ENCODE results near the gene GPER1.

Gene GPER1

GRCh38 chr7:1086588-1087464, 1.1 kb upstream of the GPER1 start:
- FAIRE-seq (peak; percentile 70), DNase-seq (ENCODE audit: insufficient read length, low spot score) (peak; percentile 88)

- FAIRE-seq (peak; percentile 38), DNase-seq (ENCODE audit: insufficient read length, low spot score) (no peak)
These were observed 473 bp upstream of the GPER1 start for GRCh38 chr7:1087465-1087814.

GRCh38 chr7:1090236-1090635, 2.3 kb downstream of the GPER1 start:
- no peak for DNase-seq (ENCODE audit: insufficient read length, low spot score)
- FAIRE-seq: no peak

GRCh38 chr7:1090686-1091643, 3.1 kb downstream of the GPER1 start:
- DNase-seq (ENCODE audit: insufficient read length, low spot score): no peak
- no peak for FAIRE-seq

GRCh38 chr7:1091644-1092027, 3.7 kb downstream of the GPER1 start:
- no peak for DNase-seq (ENCODE audit: insufficient read length, low spot score)
- no peak for FAIRE-seq

GRCh38 chr7:1092161-1092632, 4.3 kb downstream of the GPER1 start:
- FAIRE-seq: peak; percentile 85
- DNase-seq (ENCODE audit: insufficient read length, low spot score): no peak

GRCh38 chr7:1092806-1093501, 5.0 kb downstream of the GPER1 start:
- no peak for FAIRE-seq
- DNase-seq (ENCODE audit: insufficient read length, low spot score): no peak

- no peak for FAIRE-seq
- DNase-seq (ENCODE audit: insufficient read length, low spot score): no peak
These were observed 5.6 kb downstream of the GPER1 start for GRCh38 chr7:1093502-1093843.

GRCh38 chr7:1093916-1094508, 6.1 kb downstream of the GPER1 start:
- no peak for DNase-seq (ENCODE audit: insufficient read length, low spot score)
- no peak for FAIRE-seq

GRCh38 chr7:1094870-1095269, 7.0 kb downstream of the GPER1 start:
- FAIRE-seq (no peak), DNase-seq (ENCODE audit: insufficient read length, low spot score) (no peak)

- DNase-seq (ENCODE audit: insufficient read length, low spot score): no peak
- FAIRE-seq: no peak
These were observed 7.8 kb downstream of the GPER1 start for GRCh38 chr7:1095621-1096155.

- no peak for DNase-seq (ENCODE audit: insufficient read length, low spot score)
- no peak for FAIRE-seq
These were observed 8.5 kb downstream of the GPER1 start for GRCh38 chr7:1096156-1097119.

GRCh38 chr7:1097120-1097504, 9.2 kb downstream of the GPER1 start:
- DNase-seq (ENCODE audit: insufficient read length, low spot score) (no peak), FAIRE-seq (no peak)

GRCh38 chr7:1098243-1099153, 10.6 kb downstream of the GPER1 start:
- peak; percentile 92 for FAIRE-seq

GRCh38 chr7:1099154-1099542, 11.2 kb downstream of the GPER1 start:
- FAIRE-seq: no peak
- no peak for DNase-seq (ENCODE audit: insufficient read length, low spot score)

More at GRCh38 chr7:1098243-1099153, 10.6 kb downstream of the GPER1 start:
- no peak for DNase-seq (ENCODE audit: insufficient read length, low spot score)

GRCh38 chr7:1099637-1100036, 11.7 kb downstream of the GPER1 start:
- FAIRE-seq: peak; percentile 79
- DNase-seq (ENCODE audit: insufficient read length, low spot score): no peak

- DNase-seq (ENCODE audit: insufficient read length, low spot score): no peak
- no peak for FAIRE-seq
These were observed 12.5 kb downstream of the GPER1 start for GRCh38 chr7:1100386-1100785.

All from HTR-8/SVneo (cell line).